Upper lobe of left lung (tissue), 4 donors: ENCODE measurements around the gene C2orf49.

Source experiments
- POLR2A ChIP-seq, 4 donors: fragments of 450-650 bp; IDR thresholded peaks; one replicate each; pipeline ENCODE4 v1.5.1; 2016 to 2017; ENCODE audit warnings: antibody characterized with exemption in 4 of 4, mild to moderate bottlenecking in 2 of 4
- TF ChIP-seq, protein P1 (sequence below), 6 experiments: fragments of 450-650 bp in 4 of 6; fragments of 200-600 bp in 2 of 6; sonication (generic) in 2 of 6; IDR thresholded peaks; one replicate each; pipeline ENCODE4 v1.5.1; 2016 to 2019; ENCODE audit warnings: antibody characterized with exemption in 6 of 6

GRCh38 chr2:105317937-105318336 is 19.4 kb upstream of the C2orf49 start:
- no peak for TF ChIP-seq POLR2A (IDR thresholded peaks at IDR 0.05)
- TF ChIP-seq, protein P1, sequence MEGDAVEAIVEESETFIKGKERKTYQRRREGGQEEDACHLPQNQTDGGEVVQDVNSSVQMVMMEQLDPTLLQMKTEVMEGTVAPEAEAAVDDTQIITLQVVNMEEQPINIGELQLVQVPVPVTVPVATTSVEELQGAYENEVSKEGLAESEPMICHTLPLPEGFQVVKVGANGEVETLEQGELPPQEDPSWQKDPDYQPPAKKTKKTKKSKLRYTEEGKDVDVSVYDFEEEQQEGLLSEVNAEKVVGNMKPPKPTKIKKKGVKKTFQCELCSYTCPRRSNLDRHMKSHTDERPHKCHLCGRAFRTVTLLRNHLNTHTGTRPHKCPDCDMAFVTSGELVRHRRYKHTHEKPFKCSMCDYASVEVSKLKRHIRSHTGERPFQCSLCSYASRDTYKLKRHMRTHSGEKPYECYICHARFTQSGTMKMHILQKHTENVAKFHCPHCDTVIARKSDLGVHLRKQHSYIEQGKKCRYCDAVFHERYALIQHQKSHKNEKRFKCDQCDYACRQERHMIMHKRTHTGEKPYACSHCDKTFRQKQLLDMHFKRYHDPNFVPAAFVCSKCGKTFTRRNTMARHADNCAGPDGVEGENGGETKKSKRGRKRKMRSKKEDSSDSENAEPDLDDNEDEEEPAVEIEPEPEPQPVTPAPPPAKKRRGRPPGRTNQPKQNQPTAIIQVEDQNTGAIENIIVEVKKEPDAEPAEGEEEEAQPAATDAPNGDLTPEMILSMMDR (IDR thresholded peaks at IDR 0.05), result no peak
